Psoas muscle (tissue), 8 donors: Measurements from ENCODE around the gene GK. TPM values are rescaled to one million over a fixed set of nuclear protein-coding genes. Genes with fewer than 3 reads are reported as not detected.
"Not testable (repeated sequence)": the region's sequence is repeated elsewhere in the genome, so short reads cannot be mapped to it uniquely, and the experiment has no call there.

Source experiments
- ATAC-seq, 4 donors: fragments of 200-7000 bp; cut with Tn5 transposase; one replicate each; pipeline ENCODE4 v1.9.1; 2020; ENCODE audit warnings: moderate library complexity in 3 of 4, mild to moderate bottlenecking in 2 of 4
- DNase-seq, 2 donors: peaks; one replicate each; pipeline ENCODE4 v3.0.0-alpha.2; 2020
- H3K27ac ChIP-seq: fragments of 200-600 bp; one replicate; pipeline ENCODE4 v1.8.0; 2022
- H3K27me3 ChIP-seq, 3 donors: fragments of 200-600 bp in 1 of 3; one replicate each; pipeline versions ENCODE4 v1.6.1 to v1.8.0; 2013 to 2022; ENCODE audit warnings: low read length in 2 of 3, mild to moderate bottlenecking in 2 of 3, moderate library complexity in 1 of 3; ENCODE audit not compliant: insufficient read depth in 3 of 3
- H3K36me3 ChIP-seq, 2 donors: fragments of 200-600 bp in 1 of 2; one replicate each; pipeline versions ENCODE4 v1.6.1 to v1.8.0; 2013 to 2022; ENCODE audit warnings: low read depth in 1 of 2, mild to moderate bottlenecking in 1 of 2, moderate library complexity in 1 of 2; ENCODE audit not compliant: insufficient read depth in 1 of 2
- H3K4me1 ChIP-seq: fragments of 200-600 bp; one replicate; pipeline ENCODE4 v1.8.0; 2022
- H3K4me3 ChIP-seq: fragments of 200-600 bp; one replicate; pipeline ENCODE4 v1.8.0; 2022; ENCODE audit warnings: mild to moderate bottlenecking
- H3K9me3 ChIP-seq: fragments of 200-600 bp; one replicate; pipeline ENCODE4 v1.8.0; 2022
- WGBS, 3 donors: extraction: QIAGEN DNeasy Blood & Tissue Kit; methylation state at CpG; one replicate each; pipeline versions ENCODE4 v1.1.6 to v1.1.7; 2013; 5-methylcytosine and 5-hydroxymethylcytosine counted together
- intact Hi-C, 2 donors: fragments of 100-400 bp; cut with DNase I; formaldehyde crosslinking; loops; one replicate each; pipeline versions ENCODE4 v1.11.0 to v1.14.2; 2022
- polyA plus RNA-seq, 3 donors: library from polyadenylated mRNA; stranded (reverse); fragments of 200-250 nt; gene quantifications; one replicate each; pipeline ENCODE4 v1.2.3, GENCODE V29; 2013
- total RNA-seq, 4 donors: library from RNA; stranded (reverse); fragmentation: NEBNext Ultra II Directional in 2 of 4; extraction: Animal tissue kit (Norgen Biotek cat#: 25700) in 2 of 4; gene quantifications; one replicate each; pipeline versions ENCODE4 v1.2.1 to v1.2.4, GENCODE V29; 2021 to 2023
- TF ChIP-seq, protein P1 (sequence below): fragments of 200-600 bp; IDR thresholded peaks from one replicate; pipeline ENCODE4 v1.8.0; 2022; ENCODE audit warnings: antibody characterized with exemption
- donor health status: healthy with polysubstance abuse.
- donor health status: DM: no; HTN: no; CAD: no; lungs with moderate emphysema.
- donor health status: Bipolar disorder and iron deficiency.
- donor health status: healthy.
- donor health status: DM: yes; HTN: yes; CAD: no.
- donor health status: DM: no; HTN: no; CAD: no.
- donor health status: DM: no; HTN: no; CAD: no.
- donor health status: DM: yes; HTN: yes; CAD: no.

Gene GK
- total and polyA plus RNA-seq, 7 donors: 1.1 to 5.2 (median 4.2) TPM

DNA sequence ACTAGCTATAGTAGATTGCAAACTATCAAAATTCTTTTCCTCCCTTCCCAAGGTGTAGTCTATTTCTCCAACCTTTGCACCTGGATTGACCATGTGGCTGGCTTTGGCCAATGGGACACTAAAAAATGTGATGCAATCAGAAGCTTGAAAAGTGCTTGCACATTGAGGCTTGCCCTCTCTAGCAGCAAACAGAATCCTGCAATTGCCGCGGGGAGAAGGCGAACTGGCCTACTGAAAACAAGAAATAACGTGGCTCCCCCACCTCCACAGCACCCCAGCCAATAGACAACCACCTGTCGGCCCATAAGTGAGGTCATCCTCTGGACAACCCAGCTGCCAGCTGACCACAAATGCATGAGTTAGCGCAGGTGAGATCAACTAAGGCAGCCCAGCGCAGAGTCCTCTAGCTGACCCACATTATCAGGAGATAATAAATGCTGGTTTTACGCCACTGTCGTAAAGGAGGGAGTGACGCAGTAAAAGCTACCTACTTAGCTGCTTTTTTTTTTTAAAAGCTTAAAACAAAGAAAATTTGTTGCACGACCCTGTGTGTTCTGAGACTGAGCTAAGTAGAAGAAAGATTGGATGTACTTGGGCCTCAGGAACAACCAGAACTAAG is 95.2 kb downstream of the GK start:
- DNase-seq (no peak), ATAC-seq (no peak)
- Histone ChIP-seq H3K4me1 (no peaks in the 10 kb centered on the region), H3K36me3 (no peaks in the 10 kb centered on the region), H3K4me3 (no peak overlapping the region), H3K9me3 (no peaks in the 10 kb centered on the region), H3K27ac (no peak overlapping the region), H3K27me3 (peaks cover 0 to 16% (median 0%) of the 10 kb centered on the region in 3 donors)
- intact Hi-C loops: no loop called here
- 82 to 87% (median 83%) methylated on average over 10 to 11 of the region's 11 CpGs for WGBS, 3 donors
- TF ChIP-seq, protein P1, sequence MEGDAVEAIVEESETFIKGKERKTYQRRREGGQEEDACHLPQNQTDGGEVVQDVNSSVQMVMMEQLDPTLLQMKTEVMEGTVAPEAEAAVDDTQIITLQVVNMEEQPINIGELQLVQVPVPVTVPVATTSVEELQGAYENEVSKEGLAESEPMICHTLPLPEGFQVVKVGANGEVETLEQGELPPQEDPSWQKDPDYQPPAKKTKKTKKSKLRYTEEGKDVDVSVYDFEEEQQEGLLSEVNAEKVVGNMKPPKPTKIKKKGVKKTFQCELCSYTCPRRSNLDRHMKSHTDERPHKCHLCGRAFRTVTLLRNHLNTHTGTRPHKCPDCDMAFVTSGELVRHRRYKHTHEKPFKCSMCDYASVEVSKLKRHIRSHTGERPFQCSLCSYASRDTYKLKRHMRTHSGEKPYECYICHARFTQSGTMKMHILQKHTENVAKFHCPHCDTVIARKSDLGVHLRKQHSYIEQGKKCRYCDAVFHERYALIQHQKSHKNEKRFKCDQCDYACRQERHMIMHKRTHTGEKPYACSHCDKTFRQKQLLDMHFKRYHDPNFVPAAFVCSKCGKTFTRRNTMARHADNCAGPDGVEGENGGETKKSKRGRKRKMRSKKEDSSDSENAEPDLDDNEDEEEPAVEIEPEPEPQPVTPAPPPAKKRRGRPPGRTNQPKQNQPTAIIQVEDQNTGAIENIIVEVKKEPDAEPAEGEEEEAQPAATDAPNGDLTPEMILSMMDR: no peak

DNA sequence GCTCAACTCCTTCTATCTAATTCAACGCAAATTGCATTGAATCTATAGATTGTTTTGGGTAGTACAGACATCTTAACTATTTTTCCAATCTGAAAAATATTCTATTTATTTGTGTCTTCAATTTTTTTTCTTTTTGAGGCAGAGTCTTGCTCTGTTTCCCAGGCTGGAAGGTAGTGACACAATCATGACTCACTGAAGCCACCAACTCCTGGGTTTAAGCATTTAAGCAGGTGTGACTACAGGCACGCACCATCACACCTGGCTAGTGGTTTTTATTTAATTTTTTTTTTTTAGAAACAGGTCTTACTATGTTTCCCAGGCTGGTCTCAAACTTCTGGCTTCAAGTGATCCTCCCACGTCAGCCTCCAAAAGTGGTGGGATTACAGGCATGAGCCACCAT is 98.3 kb downstream of the GK start:
- H3K36me3 ChIP-seq: no peaks in the 10 kb centered on the region
- no peak overlapping the region for H3K27ac ChIP-seq
- H3K4me3 ChIP-seq: no peak overlapping the region
- TF ChIP-seq, protein P1: no peak
- WGBS, 3 donors: 73 to 95% (median 89%) methylated on average over 3 of the region's 3 CpGs
- no peak for ATAC-seq
- H3K4me1 ChIP-seq: no peaks in the 10 kb centered on the region
- peaks cover 0 to 9% (median 0%) of the 10 kb centered on the region in 3 donors for H3K27me3 ChIP-seq
- intact Hi-C loops: no loop called here
- no peak for DNase-seq
- H3K9me3 ChIP-seq: no peaks in the 10 kb centered on the region

DNA sequence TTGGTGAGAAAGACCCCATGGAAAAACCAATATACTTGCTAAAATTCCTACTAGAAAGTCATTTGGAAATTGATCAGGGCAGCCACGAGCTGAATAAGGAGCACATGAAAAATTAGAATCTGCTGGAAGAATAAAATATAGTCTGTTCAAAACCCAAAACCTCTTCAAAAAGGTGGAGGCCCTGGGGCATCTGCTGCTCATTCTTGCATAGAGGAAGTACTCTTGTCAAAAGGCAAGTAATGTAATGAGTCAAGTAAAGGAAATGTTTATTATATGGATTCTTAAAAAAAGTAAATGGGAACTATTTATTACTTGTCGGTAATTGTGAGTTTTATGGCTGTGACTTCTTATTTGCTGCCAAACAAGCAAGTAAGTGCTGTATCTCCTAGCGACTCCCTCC is 109.5 kb downstream of the GK start:
- H3K27me3 ChIP-seq: no peaks in the 10 kb centered on the region
- H3K9me3 ChIP-seq: peaks cover 5% of the 10 kb centered on the region
- intact Hi-C loops: no loop called here
- 40 to 49% (median 43%) methylated on average over 3 of the region's 3 CpGs for WGBS, 3 donors
- no peaks in the 10 kb centered on the region for H3K4me1 ChIP-seq
- DNase-seq (no peak), ATAC-seq (no peak)
- TF ChIP-seq, protein P1: no peak
- H3K36me3 ChIP-seq: no peaks in the 10 kb centered on the region
- H3K4me3 ChIP-seq: no peak overlapping the region
- H3K27ac ChIP-seq: no peak overlapping the region

DNA sequence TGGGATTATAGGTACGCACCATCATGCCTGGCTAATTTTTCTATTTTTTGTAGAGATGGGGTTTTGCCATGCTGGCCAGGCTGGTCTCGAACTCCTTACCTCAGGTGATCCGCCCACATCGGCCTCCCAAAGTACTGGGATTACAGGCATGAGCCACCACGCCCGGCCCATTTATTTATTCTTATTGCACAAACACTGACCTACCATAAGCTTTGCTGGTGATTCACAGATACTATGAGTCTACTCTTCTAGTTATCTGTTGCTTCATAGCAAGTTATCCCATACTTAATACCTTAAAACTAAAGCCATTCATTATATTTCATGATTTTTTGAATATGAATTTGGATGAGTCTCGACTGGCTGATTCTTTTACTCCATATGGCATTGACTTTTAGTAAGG is 120.5 kb downstream of the GK start:
- H3K27me3 ChIP-seq, H3K4me3 ChIP-seq, DNase-seq, H3K27ac ChIP-seq, ATAC-seq, H3K9me3 ChIP-seq, H3K36me3 ChIP-seq, intact Hi-C loops, H3K4me1 ChIP-seq: not testable (repeated sequence)
- WGBS, 3 donors: 87 to 94% (median 88%) methylated on average over 7 of the region's 7 CpGs

DNA sequence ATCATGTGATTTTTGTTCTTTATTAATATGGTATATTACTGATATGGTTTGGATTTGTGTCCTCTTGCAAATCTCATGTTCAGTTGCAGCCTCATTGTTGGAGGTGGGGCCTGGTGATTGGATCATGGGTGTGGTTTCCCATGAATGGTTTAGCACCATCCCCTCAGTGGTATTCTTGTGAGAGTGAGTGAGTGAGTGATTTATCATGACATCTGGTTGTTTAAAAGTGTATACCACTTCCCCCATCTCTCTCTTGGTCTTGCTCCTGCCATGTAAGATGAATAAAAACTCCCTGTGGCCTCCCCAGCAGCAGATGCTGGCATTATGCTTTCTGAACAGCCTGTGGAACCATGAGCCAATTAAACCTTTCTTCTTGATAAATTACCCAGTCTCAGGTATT is 124.4 kb downstream of the GK start:
- ATAC-seq (no peak), DNase-seq (no peak)
- no peak overlapping the region for H3K4me3 ChIP-seq
- no peaks in the 10 kb centered on the region for H3K9me3 ChIP-seq
- TF ChIP-seq, protein P1: no peak
- intact Hi-C loops: no loop called here
- peaks cover 0 to 7% (median 0%) of the 10 kb centered on the region in 3 donors for H3K27me3 ChIP-seq
- no peaks in the 10 kb centered on the region for H3K36me3 ChIP-seq
- no peak overlapping the region for H3K27ac ChIP-seq
- no peaks in the 10 kb centered on the region for H3K4me1 ChIP-seq
